GM19351 (cell line): ENCODE measurements around the gene ARHGAP35.
"Not testable (repeated sequence)": the region's sequence is repeated elsewhere in the genome, so short reads cannot be mapped to it uniquely, and the experiment has no call there.

Source experiments
- ATAC-seq: cut with Tn5 transposase; IDR thresholded peaks from one replicate; pipeline ENCODE4 v1.9.1; 2021; ENCODE audit warnings: mild to moderate bottlenecking, moderate library complexity; ENCODE audit not compliant: unreplicated experiment

The ARHGAP35 gene

DNA sequence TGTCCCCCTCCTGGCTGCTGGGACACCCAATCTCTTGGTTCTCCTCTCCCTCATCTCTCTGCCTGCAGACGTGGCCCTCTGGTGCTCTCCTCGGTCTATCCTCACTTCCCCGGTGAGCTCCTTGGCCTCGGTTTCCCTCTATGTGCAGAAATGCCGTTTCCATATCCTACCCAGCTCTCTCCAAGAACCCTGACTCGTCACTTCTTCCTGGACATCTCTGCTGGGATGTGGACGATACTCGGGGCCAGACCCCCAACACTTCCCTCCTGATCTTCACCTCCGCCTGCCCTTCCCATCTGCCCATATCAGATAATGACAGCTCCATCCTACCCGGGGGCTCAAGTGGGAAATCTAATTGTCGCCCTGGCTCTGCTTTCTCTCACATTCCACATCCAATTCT is 18.0 kb upstream of the ARHGAP35 start:
- ATAC-seq: no peak

DNA sequence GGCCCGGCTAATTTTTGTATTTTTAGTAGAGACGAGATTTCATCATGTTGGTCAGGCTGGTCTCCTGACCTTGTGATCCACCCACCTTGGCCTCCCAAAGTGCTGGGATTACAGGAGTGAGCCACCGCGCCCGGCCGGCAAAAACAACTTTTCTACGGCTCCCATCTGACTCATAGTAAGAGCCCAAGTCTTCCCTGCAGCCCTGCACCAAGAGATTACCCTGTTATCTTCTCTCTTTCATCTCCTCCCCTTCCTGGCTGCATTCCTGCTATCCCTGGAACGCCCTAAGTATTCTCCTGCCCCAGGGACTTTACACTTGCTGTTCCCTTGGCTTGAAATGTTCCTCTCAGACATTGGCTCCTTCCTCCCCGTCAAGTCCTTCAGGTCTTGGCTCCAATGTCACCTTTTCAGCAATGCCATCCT is 16.7 kb upstream of the ARHGAP35 start:
- no peak for ATAC-seq

DNA sequence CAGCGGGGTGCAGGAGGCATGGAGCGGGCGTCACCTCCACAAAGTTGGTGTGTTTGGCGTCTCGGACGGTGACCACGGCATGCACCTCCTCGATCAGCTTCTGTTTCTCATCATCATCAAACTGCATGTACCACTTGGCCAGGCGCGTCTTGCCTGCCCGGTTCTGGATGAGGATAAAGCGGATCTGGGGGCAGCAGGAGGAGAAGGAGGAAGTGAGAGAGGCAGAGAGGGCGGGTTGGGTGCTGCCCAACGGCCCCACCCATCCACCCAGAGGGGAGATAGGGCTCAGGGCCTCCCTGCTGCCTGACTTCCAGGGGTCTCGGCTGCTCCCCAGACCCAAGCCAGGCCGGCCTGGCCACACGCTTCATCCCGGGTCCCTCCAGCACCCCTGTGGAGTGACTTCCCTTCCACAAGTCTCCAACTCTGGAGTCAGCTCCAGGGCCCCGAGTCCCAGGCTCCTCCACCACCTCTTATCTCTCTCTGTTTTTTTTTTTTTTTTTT is 14.8 kb upstream of the ARHGAP35 start:
- ATAC-seq: no peak

DNA sequence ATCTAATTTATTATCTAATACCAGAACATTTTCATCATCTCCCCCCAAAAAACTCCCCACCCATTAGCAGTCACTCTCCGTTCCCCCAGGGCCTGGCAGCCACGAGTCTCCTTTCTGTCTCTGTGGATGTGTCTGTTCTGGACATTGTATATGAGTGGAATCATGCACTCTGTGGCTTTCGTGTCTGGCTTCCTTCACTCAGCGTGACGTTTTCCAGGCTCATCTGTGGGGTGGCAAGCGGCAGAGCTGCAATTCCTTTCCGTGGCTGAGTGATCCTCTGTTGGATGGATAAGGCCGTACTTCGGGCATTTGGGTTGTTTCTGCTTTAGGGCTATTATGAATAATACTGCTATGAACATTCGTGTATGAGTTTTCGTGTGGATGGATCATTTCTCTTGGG is 13.3 kb upstream of the ARHGAP35 start:
- no peak for ATAC-seq

DNA sequence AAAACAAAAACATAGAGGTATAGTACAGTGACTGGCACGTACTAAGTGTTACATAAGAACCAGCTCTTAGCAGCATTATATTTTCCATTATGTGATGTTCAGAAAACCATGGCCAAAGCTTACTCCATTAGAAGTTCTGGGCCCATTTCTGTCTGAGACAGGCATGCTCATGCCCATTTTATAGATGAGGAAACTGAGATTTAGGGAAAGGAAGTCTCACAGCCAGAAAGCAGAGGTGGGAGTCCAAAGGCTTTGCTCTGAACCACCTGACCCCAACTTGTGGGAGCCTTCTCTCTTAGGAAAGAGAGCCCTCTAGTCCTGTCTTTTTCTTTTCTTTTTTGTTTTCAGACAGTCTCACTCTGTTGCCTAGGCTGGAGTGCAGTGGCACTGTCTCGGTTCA is 12.4 kb upstream of the ARHGAP35 start:
- no peak for ATAC-seq

DNA sequence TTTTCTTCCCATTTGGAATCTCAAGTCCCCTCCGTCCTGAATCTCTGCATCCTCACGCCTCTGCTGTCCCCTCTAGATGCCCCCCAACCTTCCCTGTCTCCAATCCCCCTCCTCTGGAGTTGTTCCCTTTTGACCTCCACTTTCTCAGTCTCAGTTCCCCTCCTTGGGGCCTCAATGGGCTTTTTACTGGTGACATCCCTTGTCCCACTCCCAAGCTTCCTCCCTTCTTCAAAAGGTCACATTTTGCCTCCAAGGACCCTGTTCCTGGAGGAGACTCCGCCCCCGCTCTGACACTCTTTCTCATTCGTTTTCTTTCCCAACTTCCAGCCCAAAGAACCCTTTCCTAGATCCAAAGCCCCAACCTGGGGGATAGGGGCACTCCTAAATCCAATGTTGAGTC is 11.2 kb upstream of the ARHGAP35 start:
- ATAC-seq: no peak

DNA sequence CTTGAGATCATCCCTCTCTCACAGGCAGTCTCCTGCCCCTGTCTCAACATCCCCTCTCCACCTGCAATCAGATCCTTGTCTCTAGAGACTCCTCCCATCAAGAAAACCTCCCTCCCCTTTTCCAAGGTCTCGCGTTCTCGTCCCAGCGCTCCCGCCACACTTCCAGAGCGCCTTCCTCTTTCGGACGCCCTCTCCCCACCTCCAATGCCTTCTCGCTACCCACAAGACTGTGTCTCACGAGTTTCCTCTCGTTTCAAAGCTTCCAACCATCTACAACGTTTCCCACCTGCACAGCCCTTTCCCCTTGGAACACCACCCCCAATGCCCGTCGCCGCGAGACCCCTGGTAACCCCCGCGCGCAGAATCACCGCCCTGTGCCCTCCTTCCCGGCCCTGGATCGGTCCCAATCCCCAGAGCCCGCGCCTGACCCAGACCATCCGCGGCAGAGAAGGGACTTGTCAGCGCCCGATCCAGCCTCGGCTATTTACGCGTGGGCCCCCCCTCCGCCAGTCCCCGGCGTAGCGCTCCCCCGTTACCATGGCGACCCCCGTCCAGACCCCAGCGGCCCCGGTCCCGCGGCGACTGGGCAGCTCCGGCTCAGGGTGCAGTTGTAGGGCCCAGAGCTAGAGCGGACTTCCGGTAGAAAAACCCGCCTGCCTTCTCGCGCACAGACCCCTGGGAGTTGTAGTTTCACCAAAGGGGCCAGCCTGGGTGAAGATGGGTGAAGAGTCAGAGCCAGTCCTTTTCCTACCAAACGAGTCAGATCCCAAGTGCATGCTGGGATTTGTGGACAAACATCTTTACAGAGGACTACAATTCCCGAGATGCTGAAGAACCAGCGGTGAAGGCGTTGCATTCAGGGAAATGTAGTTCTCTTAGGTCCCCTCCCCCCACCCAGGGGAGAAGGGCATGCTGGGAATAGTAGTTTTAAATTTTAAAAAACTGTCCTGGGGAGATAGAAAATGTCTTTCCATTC is 10.3 kb upstream of the ARHGAP35 start, which contains the start of gene AP2S1:
Gene AP2S1, minus strand, starts transcription at position 619 of the 976 bp plus-strand sequence. Its CDS starts 80 bp downstream, at position 539.
- peak; percentile 94 for ATAC-seq

DNA sequence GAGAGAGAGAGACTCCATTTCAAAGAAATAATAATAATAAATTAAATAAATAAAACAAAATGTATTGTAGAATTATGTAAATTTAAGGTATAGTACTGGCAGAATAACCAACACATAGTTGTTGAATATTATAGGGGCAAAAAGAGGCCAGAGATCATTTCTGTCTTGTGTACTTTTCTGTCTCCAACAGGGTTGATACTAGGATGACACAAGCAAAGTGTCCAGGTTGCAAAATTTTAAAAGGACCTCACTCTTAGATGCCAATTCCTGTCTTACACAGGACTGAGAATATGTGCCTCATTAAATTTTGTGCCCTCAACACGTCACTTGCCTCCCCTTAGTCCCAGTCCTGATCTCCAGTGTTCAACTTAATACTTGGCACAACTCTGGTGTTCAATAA is 8.0 kb upstream of the ARHGAP35 start:
- ATAC-seq: no peak

DNA sequence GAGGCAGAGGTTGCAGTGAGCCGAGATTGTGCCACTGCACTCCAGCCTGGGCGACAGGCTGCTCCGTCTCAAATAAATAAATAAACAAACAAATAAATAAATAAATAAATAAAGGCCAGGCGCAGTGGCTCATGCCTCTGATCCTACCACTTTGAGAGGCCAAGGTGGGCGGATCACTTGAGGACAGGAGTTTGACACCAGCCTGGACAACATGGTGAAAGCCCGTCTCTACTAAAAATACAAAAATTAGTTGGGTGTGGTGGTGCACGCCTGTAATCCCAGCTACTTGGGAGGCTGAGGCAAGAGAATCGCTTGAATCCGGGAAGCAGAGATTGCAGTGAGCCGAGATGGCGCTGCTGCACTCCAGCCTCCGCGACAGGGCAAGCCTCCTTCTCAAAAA is 6.1 kb upstream of the ARHGAP35 start:
- not testable (repeated sequence) for ATAC-seq

DNA sequence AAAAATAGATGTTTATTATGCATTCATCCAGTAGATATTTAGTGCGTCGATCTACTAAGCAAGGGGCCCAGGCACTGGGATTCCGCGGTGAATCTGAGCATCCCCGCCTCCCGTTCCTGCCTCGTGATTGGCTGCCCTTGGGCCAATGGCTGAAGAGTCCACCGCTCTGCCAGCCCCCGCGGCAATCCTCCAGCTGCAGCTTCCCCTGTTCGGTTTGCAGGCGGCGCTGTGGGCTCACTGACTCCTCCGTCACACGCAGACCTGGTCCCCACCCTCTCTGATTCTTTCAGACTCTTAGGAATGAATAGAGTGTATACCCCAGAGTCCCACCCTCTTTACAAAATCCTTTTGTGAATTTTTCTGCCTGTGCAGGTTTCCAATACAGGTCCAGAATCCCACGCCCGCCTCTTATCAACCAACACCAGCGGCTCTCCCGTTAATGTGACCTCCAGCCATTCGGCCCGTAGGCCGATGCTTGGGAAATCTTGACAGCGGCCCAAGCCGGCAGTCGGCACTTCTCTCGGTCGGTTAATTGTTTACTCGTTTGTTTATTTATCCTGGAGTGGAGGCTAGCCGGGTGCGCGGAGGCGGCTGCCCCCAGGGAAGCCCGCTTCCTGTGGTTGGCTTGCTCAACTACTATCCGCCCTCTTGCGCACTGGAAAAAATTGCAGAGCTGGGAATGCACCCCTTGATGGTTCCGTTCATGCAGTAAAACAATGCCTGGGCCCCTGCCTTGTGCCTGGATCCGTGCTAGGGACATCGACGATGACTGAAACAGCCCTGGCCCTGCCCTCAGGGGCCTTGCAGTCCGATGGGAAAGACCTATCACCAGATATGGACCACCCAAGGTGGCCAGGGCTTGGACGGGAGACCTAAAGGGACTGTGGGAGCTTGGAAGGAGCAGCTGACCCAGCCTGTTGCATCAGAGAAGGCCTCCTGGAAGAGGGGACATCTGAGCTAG is 4.5 kb upstream of the ARHGAP35 start:
- ATAC-seq: peak; percentile 50

DNA sequence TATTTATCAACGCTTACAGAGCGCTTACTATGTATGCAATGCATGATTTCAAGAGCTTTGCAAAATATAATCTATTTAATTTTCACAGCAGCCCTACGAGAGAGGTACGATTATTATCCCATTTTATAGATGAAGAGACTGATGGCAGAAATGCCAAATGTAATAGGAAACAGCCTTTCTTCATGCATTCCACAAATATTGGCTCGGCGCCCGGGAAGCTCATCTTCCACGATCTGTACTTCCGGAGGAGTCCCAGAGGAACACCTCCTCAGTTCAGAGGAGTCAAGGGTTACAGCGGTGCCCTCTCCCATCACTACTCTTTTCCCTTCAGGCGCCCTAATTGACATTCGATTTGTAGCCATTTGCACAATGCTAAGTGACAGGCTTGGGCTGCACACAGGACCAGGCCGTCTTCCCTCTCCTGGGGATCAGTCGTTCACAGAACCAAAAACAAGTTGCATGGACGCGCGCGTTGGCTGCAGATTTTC is 1.1 kb upstream of the ARHGAP35 start:
- ATAC-seq: no peak

DNA sequence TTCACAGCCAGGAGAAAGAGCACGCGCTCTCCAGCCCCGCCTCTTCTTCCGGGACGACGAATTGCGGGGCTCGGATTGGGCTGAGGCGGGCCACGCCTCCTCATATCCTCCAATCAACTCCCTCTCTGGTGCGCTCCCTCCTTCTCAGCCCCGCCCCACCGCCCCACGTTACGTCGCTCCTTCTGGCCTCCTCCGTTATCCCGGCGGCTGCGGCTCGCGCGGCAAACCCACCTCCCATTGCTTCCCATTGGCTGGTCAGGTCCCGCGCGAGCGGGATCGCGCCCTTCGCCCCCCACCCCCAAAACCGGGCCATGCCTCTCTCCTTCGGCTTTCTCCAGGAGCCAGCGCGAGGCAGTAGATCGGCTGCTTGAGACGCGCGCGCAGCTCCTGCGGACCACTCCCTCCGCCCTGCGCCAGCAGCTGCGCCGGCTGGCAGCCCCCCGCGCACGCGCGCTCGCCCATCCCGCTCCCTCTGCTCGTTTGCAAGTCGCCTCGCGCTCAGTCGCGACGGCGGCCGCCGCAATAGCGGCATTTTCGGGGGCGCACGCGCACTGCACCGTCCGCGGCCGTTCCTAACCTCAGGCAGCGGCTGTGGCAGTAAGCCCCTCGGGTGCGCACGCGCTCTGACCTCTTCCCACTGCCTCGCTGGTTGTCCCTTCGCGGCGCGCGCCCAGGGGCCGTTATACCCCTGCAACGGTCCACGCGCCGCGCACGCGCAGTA is 512 bp upstream of the ARHGAP35 start:
- peak; percentile 75 for ATAC-seq

DNA sequence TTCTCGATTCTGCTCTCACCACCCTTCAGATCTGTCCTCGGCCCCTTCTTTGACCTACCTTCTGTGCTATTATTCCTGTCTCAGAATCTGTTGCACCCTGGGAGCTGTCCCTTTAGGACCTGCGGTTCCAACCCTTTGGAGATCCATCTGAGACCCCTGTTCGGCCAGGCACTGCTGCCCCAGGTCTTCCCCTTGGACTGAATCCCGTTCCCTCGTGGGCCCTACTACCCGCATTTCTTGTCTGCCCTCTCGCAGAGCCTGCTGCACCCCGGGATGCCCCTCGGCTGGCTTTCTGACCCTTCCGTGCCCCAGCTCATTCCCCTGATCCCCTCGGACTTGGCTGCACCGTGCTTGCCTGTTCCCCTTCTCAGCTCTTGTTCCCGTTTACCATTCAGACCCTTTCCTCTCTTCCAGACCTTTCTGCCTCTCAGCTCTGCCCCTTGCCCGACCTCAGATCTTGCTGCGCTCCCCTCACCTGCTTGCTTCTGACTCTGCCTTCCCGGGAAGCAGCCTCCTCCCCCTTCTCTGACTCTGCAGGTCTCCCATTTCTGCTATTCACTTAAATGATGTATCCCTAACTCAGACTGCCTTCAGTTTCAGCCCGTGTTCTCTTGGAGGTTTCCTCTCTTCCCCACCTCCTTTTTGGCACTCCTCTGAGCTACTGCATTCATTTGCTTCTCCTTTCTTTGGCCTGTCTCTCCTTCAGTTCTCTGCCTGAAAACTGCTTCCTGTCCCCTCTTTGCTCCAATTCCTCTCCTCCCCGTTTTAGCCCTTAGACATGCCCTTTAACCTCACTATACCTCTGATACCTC is 1.1 kb downstream of the ARHGAP35 start:
- ATAC-seq: no peak

DNA sequence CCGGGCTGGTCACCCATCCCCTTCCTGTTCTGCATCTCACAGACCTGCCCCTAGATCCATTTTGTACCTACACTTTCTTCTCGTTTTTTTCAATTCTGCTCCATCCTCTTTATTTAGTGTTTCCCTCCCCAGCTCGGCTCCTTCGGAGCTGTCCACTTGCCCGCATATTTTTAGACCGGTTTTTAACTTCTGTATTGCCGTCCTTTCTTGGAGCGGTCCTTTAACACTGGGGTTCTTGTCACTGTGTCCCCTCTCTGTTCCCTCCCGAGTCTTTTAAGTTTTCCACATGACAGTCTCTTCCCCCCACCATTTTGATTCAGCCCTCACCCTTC is 1.7 kb downstream of the ARHGAP35 start:
- no peak for ATAC-seq

DNA sequence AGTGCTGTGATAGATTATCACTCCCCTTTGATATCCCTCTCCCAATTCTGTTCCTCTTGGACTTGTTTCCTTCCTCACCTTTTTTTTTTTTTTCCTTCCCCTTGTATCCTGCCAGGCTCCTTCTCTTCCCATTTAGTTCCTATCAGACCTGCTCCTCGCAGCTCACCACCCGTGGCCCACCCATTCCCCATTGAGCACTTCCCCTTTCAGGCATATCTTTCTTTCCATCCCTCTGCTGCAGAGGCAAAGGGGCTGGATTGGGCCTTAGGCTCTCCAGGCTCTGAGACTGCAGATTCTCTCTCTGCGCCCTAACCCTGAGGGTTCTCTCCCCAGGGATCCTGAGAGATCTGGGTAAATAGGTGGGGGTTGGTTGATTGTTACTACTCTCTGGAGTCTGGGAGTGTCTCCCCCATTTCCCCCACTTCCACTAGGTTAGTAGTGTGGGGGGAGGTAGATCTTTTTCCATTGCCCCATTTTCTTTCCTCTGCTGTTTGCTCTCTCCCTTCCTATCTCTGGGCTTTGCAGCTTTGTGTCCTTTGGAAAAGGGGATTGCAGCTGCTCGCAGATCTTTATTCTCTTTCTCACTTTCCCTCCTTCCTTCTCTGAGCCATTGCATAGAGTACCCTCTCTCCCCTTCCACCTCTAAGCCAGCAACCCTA is 2.3 kb downstream of the ARHGAP35 start:
- ATAC-seq: no peak

DNA sequence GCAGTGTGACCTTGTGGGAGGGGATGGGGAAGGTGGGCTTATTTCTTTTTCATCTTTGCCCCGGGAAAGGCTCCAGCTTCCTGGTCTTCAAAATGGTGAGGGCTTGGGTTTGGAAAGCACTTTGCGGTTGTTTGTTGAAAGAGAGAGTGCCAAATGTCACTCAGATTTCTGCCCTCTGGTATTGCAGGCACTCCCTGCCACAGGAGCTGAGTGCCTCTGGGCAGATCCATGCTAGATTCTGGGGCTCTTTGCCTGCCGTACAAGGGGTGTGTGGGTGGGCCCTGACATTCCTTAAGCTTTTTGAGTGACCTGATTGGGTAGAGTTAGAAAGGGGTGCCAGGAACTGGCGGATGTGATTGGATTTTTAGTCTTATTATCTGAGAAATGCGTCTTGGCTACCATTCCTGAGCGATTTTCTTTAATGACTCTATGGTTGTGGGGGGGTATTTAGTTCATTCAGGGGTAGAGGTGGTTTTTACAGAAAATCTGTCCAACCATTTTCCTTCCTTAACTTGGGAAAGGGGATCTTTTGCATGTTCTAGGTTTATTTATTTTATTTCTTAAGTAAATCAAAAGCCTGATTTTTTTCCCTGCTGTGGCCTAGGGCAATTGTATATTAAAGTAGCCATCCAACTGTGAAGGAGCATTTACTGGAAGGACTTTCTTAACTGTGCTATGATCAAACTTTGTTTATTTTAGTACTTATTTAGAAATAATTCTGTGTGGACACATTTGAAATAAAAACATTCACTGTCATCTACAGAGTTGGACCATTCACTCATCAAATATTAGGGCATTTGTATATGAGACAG is 3.2 kb downstream of the ARHGAP35 start:
- no peak for ATAC-seq

DNA sequence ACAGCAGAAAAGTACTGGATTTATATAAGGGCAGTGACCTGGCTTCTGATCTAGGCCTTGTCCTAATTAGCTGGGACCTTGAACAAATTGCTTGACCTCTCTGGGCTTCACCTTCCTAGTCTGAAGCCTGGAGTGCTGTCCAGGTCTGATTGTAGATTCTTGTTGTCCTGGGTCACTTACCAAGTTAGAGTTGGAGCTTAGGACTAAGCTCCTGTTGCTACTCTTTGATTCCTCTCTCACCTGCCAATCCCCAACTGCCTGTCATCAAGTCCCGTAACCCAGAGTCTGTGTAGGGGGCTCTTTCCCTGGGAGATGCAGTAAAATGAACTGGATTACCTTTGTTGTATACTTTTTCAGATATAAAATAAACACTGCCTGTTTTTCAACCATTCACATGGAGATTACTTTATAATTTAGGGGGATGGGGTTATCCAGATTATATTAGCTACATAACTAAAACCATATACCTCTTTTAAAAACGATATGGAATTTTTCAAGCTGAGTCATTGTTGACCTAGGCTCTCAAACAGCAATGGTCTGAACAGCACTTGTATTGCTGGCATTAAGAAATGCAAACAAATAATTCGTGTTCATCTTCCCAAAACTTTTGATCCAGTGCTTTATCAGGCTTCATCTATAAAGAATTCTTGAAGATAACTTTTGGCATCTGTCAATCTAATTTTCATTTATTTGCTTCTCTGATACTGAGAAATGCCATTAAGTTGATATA is 5.8 kb downstream of the ARHGAP35 start:
- ATAC-seq: no peak

DNA sequence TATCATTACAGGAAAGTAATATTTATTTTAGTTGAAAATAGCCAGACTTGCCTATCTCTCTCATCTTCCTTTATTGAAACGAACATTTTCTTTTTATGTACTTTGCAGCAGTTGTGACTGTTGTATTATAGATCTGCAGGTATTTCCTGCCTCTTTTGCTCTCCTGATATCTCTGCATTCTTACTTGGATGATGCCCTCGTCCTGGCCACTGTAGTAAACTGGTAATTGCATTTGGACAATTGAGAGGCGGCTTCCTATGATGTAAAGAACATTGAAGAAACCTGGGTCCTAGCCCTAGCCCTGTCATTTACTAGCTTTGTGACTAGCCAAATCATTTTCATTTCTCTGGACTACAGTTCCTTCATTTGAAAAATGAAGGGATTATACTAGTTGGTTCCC is 6.4 kb downstream of the ARHGAP35 start:
- no peak for ATAC-seq
